Esophagus squamous epithelium (tissue), 5 donors: ENCODE measurements around the gene PPP1R9A. TPM values are rescaled to one million over a fixed set of nuclear protein-coding genes. Genes with fewer than 3 reads are reported as not detected.

Source experiments
- DNase-seq: peaks from one replicate; lab custom pipeline; 2025; lab: John Stamatoyannopoulos, UW
- H3K27ac ChIP-seq, 4 donors: fragments of 200-600 bp; sonication (generic); one replicate each; pipeline ENCODE4 v1.5.1; 2016 to 2019; ENCODE audit warnings: mild to moderate bottlenecking in 1 of 4
- H3K27me3 ChIP-seq, 4 donors: fragments of 200-600 bp; sonication (generic); 1 replicate in 3 of 4; 2 replicates in 1 of 4; pipeline versions ENCODE4 v1.5.1 to v1.6.0; 2017 to 2021; ENCODE audit warnings: antibody characterized with exemption in 1 of 4
- H3K36me3 ChIP-seq, 3 donors: fragments of 200-600 bp; sonication (generic); one replicate each; pipeline ENCODE4 v1.5.1; 2016 to 2019
- H3K4me1 ChIP-seq, 3 donors: fragments of 200-600 bp; sonication (generic); one replicate each; pipeline ENCODE4 v1.5.1; 2017 to 2019
- H3K4me3 ChIP-seq, 4 donors: fragments of 200-600 bp; sonication (generic); 1 replicate in 3 of 4; 2 replicates in 1 of 4; pipeline ENCODE4 v1.5.1; 2016 to 2019; ENCODE audit warnings: mild to moderate bottlenecking in 2 of 4, moderate library complexity in 1 of 4
- H3K9me3 ChIP-seq, 3 donors: fragments of 200-600 bp; sonication (generic); one replicate each; pipeline ENCODE4 v1.5.1; 2016 to 2019
- CTCF ChIP-seq, 6 experiments: fragments of 450-650 bp in 4 of 6; fragments of 200-600 bp in 2 of 6; sonication (generic) in 2 of 6; IDR thresholded peaks; one replicate each; pipeline ENCODE4 v1.5.1; 2016 to 2019; ENCODE audit warnings: antibody characterized with exemption in 6 of 6, mild to moderate bottlenecking in 4 of 6, moderate library complexity in 4 of 6
- POLR2A ChIP-seq, 4 donors: fragments of 450-650 bp; IDR thresholded peaks; one replicate each; pipeline ENCODE4 v1.6.1; 2017; ENCODE audit warnings: antibody characterized with exemption in 4 of 4, mild to moderate bottlenecking in 4 of 4, moderate library complexity in 3 of 4
- WGBS, 2 donors: methylation state at CpG; one replicate each; pipeline ENCODE4 v1.1.5; 2018; 5-methylcytosine and 5-hydroxymethylcytosine counted together
- intact Hi-C: fragments of 100-400 bp; cut with DNase I; formaldehyde crosslinking; loops from one replicate; pipeline ENCODE4 v1.15.0; 2022
- total RNA-seq, 4 donors: library from RNA; depleted of rRNA; stranded (reverse); fragments of >200 nt; gene quantifications; one replicate each; pipeline ENCODE4 v1.1.0, GENCODE V29; 2016
- donor health status: DM: yes; HTN: yes; CAD: no.

Gene PPP1R9A
- total RNA-seq, 4 donors from 2014 or later = 0.04 to 6.3 (median 1.0) TPM

DNA sequence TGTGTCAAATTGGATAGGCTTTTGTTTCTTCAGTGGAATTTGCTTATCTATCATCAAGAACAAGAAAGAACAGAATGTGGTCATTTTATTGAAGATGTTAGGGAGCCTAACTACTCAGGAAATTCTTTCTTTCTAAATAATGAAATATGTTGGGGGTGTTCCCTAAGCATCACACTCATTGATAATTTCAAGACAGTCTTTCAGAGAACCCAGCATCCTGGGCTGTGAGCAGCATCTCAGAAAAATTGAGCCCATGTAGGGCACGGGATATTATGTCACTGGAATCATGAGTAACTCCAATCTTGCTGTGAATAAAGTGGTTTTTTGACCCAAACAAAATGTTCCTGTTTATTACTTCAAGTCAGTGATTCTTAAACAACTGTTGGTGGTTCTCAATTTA is 389.6 kb downstream of the PPP1R9A start:
- H3K36me3 ChIP-seq = no peaks in the 10 kb centered on the region
- no peak overlapping the region for H3K4me3 ChIP-seq
- H3K27ac ChIP-seq = no peak overlapping the region
- TF ChIP-seq CTCF (IDR thresholded peaks at IDR 0.05) (no peak), POLR2A (IDR thresholded peaks at IDR 0.05) (no peak)
- no peak for DNase-seq
- no peaks in the 10 kb centered on the region for H3K4me1 ChIP-seq
- intact Hi-C loops = no loop called here
- no peaks in the 10 kb centered on the region for H3K9me3 ChIP-seq
- no peaks in the 10 kb centered on the region for H3K27me3 ChIP-seq
- 47 to 58% methylated on average over 1 of the region's 1 CpG for WGBS, 2 donors

GRCh38 chr7:95298091-95298490 is 390.7 kb downstream of the PPP1R9A start:
- Histone ChIP-seq H3K36me3 (no peaks in the 10 kb centered on the region), H3K27me3 (no peaks in the 10 kb centered on the region), H3K9me3 (no peaks in the 10 kb centered on the region), H3K4me3 (no peak overlapping the region), H3K4me1 (no peaks in the 10 kb centered on the region), H3K27ac (no peak overlapping the region)
- intact Hi-C loops = no loop called here
- 79 to 89% methylated on average over 3 of the region's 3 CpGs for WGBS, 2 donors
- TF ChIP-seq CTCF (IDR thresholded peaks at IDR 0.05) (no peak), POLR2A (IDR thresholded peaks at IDR 0.05) (no peak)
- no peak for DNase-seq

DNA sequence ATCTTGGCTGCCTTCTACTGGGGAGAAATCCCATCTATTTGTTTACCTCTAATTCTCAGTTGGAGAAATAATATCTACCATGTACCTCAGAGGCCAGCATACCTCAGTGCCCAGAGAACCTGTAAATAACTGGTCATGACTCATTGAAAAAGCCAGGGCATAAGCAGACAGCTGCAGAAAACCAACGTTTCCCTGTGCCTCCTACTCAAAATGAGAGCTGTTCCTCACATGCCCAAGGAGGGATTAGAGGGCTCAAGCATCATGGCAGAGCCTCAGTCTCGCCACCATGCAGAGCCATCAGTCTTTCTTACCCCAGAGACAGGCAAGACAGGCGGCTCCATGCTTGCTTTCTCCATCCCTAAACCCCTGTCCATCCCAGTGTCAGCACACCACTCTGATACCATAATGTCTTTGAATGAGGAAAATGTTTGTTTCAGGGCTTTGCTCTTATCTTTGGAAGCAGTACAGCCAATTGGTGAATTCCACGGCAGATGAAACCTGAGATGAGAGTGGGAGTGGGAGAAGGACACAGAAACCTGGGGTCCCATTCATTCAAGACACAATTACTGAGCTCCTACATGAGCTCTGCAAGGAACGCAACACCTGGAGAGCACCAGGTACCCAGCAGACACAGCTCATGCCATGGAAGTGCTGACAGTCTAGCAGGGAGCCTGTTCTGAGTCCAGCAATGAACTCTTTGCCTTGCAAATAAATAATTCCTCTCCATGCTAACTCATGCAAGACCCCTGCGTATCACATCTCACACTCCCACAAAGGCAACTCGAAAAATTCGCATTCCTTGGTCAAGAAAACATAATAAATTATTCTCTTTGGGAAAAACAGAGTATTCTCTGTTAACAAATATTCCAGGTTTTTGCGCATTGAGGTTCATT is 395.9 kb downstream of the PPP1R9A start:
- 58 to 73% methylated on average over 8 of the region's 9 CpGs for WGBS, 2 donors
- intact Hi-C loops = no loop called here
- no peak for TF ChIP-seq CTCF (IDR thresholded peaks at IDR 0.05)
- TF ChIP-seq POLR2A (IDR thresholded peaks at IDR 0.05) = no peak
- no peak for DNase-seq
- H3K4me3 ChIP-seq = no peak overlapping the region
- H3K27me3 ChIP-seq = peaks cover 0 to 3% (median 0%) of the 10 kb centered on the region in 4 donors
- H3K9me3 ChIP-seq = no peaks in the 10 kb centered on the region
- no peaks in the 10 kb centered on the region for H3K36me3 ChIP-seq
- H3K27ac ChIP-seq = no peak overlapping the region
- no peaks in the 10 kb centered on the region for H3K4me1 ChIP-seq

DNA sequence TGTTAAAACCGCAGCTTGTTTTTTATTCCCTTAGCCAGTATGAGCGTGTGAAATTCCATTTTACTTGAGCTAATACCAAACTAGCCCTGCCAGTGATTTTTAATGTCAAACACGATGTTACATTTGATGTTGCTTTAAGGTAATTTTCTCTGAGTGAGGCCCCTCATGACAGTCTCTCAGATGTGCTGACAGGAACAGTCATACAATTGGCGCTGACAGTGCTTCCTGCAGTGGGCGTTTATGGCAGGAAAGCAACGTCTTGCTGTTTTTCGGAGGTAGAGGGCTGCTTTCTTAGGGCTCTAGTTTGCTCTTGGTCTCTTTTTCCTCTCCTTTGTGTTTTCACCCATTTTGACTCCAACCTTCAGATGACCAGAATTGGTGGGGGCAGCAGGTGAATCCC is 397.6 kb downstream of the PPP1R9A start:
- intact Hi-C loops = no loop called here

More for the DNA sequence above, 397.6 kb downstream of the PPP1R9A start:
- Histone ChIP-seq H3K4me1 (no peaks in the 10 kb centered on the region), H3K9me3 (no peaks in the 10 kb centered on the region), H3K36me3 (no peaks in the 10 kb centered on the region), H3K27ac (no peak overlapping the region), H3K27me3 (peaks cover 0 to 3% (median 0%) of the 10 kb centered on the region in 4 donors), H3K4me3 (no peak overlapping the region)
- TF ChIP-seq POLR2A (IDR thresholded peaks at IDR 0.05) (no peak), CTCF (IDR thresholded peaks at IDR 0.05) (no peak)
- no peak for DNase-seq
- 49 to 59% methylated on average over 5 to 7 of the region's 7 CpGs for WGBS, 2 donors
